Measurements from ENCODE around the gene MXI1. TPM values are rescaled to one million over a fixed set of nuclear protein-coding genes. Genes with fewer than 3 reads are reported as not detected.
A peak's percentile ranks its signal among the peaks of the same experiment; 100 is the strongest.
"Not testable (repeated sequence)": the region's sequence is repeated elsewhere in the genome, so short reads cannot be mapped to it uniquely, and the experiment has no call there.

Gene MXI1
- total and polyA plus RNA-seq, 2 of the 4 experiments (the other 2 are of a cell fraction): 7.2 to 11.8 TPM

DNA sequence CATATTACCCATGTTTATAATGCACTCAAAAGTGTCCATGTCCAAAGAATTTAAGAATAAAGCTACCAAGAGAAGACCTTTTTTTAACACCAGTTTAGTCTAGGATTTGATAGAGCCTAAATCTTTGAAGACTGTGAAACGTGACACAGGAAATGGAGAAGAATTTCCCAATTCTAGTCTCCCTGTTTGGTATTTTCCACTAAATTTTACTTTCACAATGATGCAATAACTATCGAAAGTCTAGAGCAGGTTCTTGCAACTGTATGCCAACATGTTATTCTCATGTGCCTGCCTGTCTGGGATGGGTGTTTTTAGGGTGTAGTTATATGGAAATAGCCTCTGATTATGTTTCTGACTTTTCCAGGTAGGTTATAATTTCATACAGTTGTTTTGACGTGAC, 6.9 kb upstream of the MXI1 start:
- no peak overlapping the region for H2AFZ ChIP-seq (replicated peaks; ENCODE audit: low read length, poor library complexity)
- H3K23ac ChIP-seq (ENCODE audit: low read depth, low read length): no peak overlapping the region
- ATAC-seq (ENCODE audit: low read depth) (no peak), DNase-seq (no peak)
- intact Hi-C loops (cut with micrococcal nuclease) (no loop called here), dilution Hi-C loops (cut with HindIII; ENCODE audit: low sequenced_read_pairs, unreplicated experiment) (no loop called here), in situ Hi-C loops (cut with MboI; ENCODE audit: low sequenced_read_pairs) (no loop called here)
- no peak overlapping the region for H4K5ac ChIP-seq (ENCODE audit: low read depth, low read length)
- H3K27me3 ChIP-seq (ENCODE audit: control insufficient read depth, insufficient read depth, low read length): peaks cover 41% of the 10 kb centered on the region
- no peaks in the 10 kb centered on the region for H3K79me1 ChIP-seq (ENCODE audit: low read depth in 1 of 2, low read length in 2 of 2)
- TF ChIP-seq RAD21 (IDR thresholded peaks at IDR 0.05; ENCODE audit: low read length) (no peak), CEBPB (IDR thresholded peaks at IDR 0.05; ENCODE audit: low read depth, low read length) (peak; percentile 58)
- H4K91ac ChIP-seq (ENCODE audit: insufficient read depth, low read depth, low read length): no peak overlapping the region
- CTCF ChIA-PET: no interaction called here
- WGBS, 2 experiments (ENCODE audit: extremely low coverage in 2 of 2, insufficient read length in 1 of 2): no CpG with 5 or more reads among the region's 3 CpGs
- no peaks in the 10 kb centered on the region; the same call in 1 of the 2 replicates for H3K9me1 ChIP-seq (ENCODE audit: insufficient read depth, low read length)
- POLR2A ChIA-PET (ENCODE audit: unreplicated experiment): no interaction called here
- no peak overlapping the region for H2BK5ac ChIP-seq (ENCODE audit: low read depth, low read length, poor library complexity, severe bottlenecking)
- H3K14ac ChIP-seq (replicated peaks; ENCODE audit: low read depth, low read length): no peak overlapping the region
- no peak overlapping the region for H3K18ac ChIP-seq (ENCODE audit: low read depth, low read length)
- no peak overlapping the region for H2BK15ac ChIP-seq (ENCODE audit: low read depth, low read length)
- H2BK120ac ChIP-seq (ENCODE audit: low read depth, low read length): no peak overlapping the region
- H2BK20ac ChIP-seq (ENCODE audit: low read depth, low read length): no peak overlapping the region
- H3K4me3 ChIP-seq (ENCODE audit: insufficient read depth, low read depth, low read length): no peak overlapping the region
- H3K56ac ChIP-seq (ENCODE audit: extremely low read depth, insufficient read depth, low read length): no peak overlapping the region
- no peaks in the 10 kb centered on the region for H3K9me3 ChIP-seq (ENCODE audit: control insufficient read depth, insufficient read depth, low read length)
- no TSS peak for BruUV-seq (replicated peaks)
- H4K20me1 ChIP-seq (ENCODE audit: insufficient read depth, low read length): no peaks in the 10 kb centered on the region
- H3K4ac ChIP-seq (ENCODE audit: low read depth, low read length): no peak overlapping the region
- no peak overlapping the region for H3K27ac ChIP-seq (ENCODE audit: insufficient read depth, low read length)
- no peak overlapping the region for H4K8ac ChIP-seq (ENCODE audit: low read depth in 2 of 2, low read length in 2 of 2)
- H3K9ac ChIP-seq (ENCODE audit: low read depth, low read length): no peak overlapping the region
- no peaks in the 10 kb centered on the region for H3K36me3 ChIP-seq (ENCODE audit: control insufficient read depth, insufficient read depth, low read length)
- no peak overlapping the region for H2AK9ac ChIP-seq (replicated peaks; ENCODE audit: low read depth, low read length, poor library complexity)
- H3K4me1 ChIP-seq (ENCODE audit: control insufficient read depth, insufficient read depth, low read length): no peaks in the 10 kb centered on the region
- H2AK5ac ChIP-seq (ENCODE audit: low read depth, low read length): no peak overlapping the region
- no peak overlapping the region for H3K4me2 ChIP-seq (ENCODE audit: low read depth, low read length)

DNA sequence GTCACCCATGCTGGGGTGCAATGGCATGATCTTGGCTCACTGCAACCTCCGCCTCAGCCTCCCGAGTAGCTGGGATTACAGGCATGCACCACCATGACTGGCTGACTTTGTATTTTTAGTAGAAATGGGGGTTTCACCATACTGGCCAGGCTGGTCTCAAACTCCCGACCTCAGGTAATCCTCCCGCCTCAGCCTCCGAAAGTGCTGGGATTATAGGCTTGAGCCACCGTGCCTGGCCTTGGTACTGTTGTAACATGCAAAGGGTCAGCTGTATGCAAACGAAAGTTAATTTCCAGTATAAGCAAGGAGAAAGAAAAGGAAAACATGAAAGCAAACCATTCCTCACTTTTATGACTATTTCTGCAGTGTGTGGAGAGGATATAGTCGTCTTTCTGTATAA, 6.4 kb upstream of the MXI1 start:
- H3K4me1 ChIP-seq (ENCODE audit: control insufficient read depth, insufficient read depth, low read length); H3K36me3 ChIP-seq (ENCODE audit: control insufficient read depth, insufficient read depth, low read length); H3K9ac ChIP-seq (ENCODE audit: low read depth, low read length); H2BK15ac ChIP-seq (ENCODE audit: low read depth, low read length); H3K9me1 ChIP-seq (ENCODE audit: insufficient read depth, low read length); H4K8ac ChIP-seq (ENCODE audit: low read depth in 2 of 2, low read length in 2 of 2); BruUV-seq (replicated peaks); H3K18ac ChIP-seq (ENCODE audit: low read depth, low read length); in situ Hi-C loops (cut with MboI; ENCODE audit: low sequenced_read_pairs); H3K9me3 ChIP-seq (ENCODE audit: control insufficient read depth, insufficient read depth, low read length); H3K56ac ChIP-seq (ENCODE audit: extremely low read depth, insufficient read depth, low read length); H2AK5ac ChIP-seq (ENCODE audit: low read depth, low read length); H3K79me1 ChIP-seq (ENCODE audit: low read depth in 1 of 2, low read length in 2 of 2); H2BK120ac ChIP-seq (ENCODE audit: low read depth, low read length); CTCF ChIA-PET; dilution Hi-C loops (cut with HindIII; ENCODE audit: low sequenced_read_pairs, unreplicated experiment); H2AK9ac ChIP-seq (replicated peaks; ENCODE audit: low read depth, low read length, poor library complexity); H3K4ac ChIP-seq (ENCODE audit: low read depth, low read length); H4K5ac ChIP-seq (ENCODE audit: low read depth, low read length); H3K14ac ChIP-seq (replicated peaks; ENCODE audit: low read depth, low read length); H3K27ac ChIP-seq (ENCODE audit: insufficient read depth, low read length); intact Hi-C loops (cut with micrococcal nuclease); H3K4me3 ChIP-seq (ENCODE audit: insufficient read depth, low read depth, low read length); H2BK5ac ChIP-seq (ENCODE audit: low read depth, low read length, poor library complexity, severe bottlenecking); ATAC-seq (ENCODE audit: low read depth); DNase-seq; H3K23ac ChIP-seq (ENCODE audit: low read depth, low read length); H2AFZ ChIP-seq (replicated peaks; ENCODE audit: low read length, poor library complexity); H3K4me2 ChIP-seq (ENCODE audit: low read depth, low read length); POLR2A ChIA-PET (ENCODE audit: unreplicated experiment); H2BK20ac ChIP-seq (ENCODE audit: low read depth, low read length); H4K91ac ChIP-seq (ENCODE audit: insufficient read depth, low read depth, low read length); H4K20me1 ChIP-seq (ENCODE audit: insufficient read depth, low read length): not testable (repeated sequence)
- H3K27me3 ChIP-seq (ENCODE audit: control insufficient read depth, insufficient read depth, low read length): peaks cover 36% of the 10 kb centered on the region
- WGBS, 2 experiments (ENCODE audit: extremely low coverage in 2 of 2, insufficient read length in 1 of 2): no CpG with 5 or more reads among the region's 8 CpGs
